Measurements from ENCODE around the gene GIPC2. TPM values are rescaled to one million over a fixed set of nuclear protein-coding genes. Genes with fewer than 3 reads are reported as not detected.

The GIPC2 gene
- total and polyA plus RNA-seq, 11 donors, result 0.99 to 4.0 (median 2.5) TPM

DNA sequence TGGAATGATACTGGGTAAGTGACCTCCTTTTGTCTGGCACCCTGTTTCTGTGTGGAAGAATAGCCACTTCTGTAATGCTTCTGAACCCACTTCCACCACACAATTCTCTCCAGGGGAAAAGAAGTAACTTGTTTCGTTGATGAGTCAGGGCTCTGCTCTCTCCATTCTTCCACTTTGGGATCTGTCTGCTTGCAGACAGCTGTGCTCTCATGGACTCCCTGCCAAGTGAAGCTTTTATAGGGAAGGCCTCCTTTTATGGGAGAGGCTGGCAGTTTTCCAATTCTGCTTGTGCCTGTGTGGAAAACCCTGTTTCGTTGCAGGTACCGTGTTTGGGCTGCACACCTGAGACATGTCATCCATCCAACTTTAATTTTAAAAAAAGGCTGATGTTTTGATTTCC lies 130.7 kb downstream of the GIPC2 start:
- Histone ChIP-seq H3K4me3 (no peak overlapping the region), H3K27ac (no peak overlapping the region), H3K27me3 (no peaks in the 10 kb centered on the region), H3K9me3 (no peaks in the 10 kb centered on the region), H3K4me1 (no peaks in the 10 kb centered on the region), H3K36me3 (no peaks in the 10 kb centered on the region)
- TF ChIP-seq, protein P1, sequence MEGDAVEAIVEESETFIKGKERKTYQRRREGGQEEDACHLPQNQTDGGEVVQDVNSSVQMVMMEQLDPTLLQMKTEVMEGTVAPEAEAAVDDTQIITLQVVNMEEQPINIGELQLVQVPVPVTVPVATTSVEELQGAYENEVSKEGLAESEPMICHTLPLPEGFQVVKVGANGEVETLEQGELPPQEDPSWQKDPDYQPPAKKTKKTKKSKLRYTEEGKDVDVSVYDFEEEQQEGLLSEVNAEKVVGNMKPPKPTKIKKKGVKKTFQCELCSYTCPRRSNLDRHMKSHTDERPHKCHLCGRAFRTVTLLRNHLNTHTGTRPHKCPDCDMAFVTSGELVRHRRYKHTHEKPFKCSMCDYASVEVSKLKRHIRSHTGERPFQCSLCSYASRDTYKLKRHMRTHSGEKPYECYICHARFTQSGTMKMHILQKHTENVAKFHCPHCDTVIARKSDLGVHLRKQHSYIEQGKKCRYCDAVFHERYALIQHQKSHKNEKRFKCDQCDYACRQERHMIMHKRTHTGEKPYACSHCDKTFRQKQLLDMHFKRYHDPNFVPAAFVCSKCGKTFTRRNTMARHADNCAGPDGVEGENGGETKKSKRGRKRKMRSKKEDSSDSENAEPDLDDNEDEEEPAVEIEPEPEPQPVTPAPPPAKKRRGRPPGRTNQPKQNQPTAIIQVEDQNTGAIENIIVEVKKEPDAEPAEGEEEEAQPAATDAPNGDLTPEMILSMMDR (IDR thresholded peaks at IDR 0.05), result no peak
- no peak for TF ChIP-seq POLR2A (IDR thresholded peaks at IDR 0.05)
- peak in 4 of 5 donors; percentile 13 to 38 (median 28) for DNase-seq
- intact Hi-C loops (cut with DNase I), result no loop called here
- ATAC-seq, result peak in 3 of 4 donors; percentile 50 to 69 (median 57)
- WGBS, 4 donors, result 47 to 65% (median 50%) methylated on average over 3 of the region's 3 CpGs

DNA sequence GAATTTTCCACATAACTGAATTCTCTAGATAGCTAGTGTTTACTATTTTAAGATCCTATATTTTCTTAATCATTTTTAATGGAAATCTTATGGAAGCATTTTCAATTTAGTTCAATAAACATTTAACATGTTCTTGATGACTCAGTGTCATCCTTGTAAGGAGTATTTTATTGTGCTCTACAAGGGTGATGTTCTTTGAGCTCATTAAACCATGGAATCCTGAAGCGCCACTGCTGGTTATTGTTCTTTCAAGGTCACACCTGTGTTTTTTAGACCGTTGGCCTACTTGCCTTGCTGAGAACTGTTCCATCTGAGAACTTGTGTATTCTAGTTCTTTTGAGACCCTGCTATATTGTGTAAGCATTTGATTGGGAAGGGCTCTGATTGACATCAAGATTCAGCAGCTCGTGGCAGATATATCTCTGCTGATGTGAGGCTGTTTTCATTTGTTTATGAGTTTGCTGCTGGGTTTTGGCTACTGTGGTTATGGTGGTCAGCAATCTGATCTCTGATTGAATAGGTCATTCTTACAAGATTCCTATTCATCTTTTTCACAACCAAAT lies 132.0 kb downstream of the GIPC2 start:
- H3K27ac ChIP-seq, result no peak overlapping the region
- 51 to 69% (median 65%) methylated on average over 3 of the region's 3 CpGs for WGBS, 4 donors
- DNase-seq (no peak), ATAC-seq (no peak)
- H3K4me1 ChIP-seq, result no peaks in the 10 kb centered on the region
- H3K4me3 ChIP-seq, result no peak overlapping the region
- TF ChIP-seq, protein P1 (IDR thresholded peaks at IDR 0.05), result no peak
- no peak for TF ChIP-seq POLR2A (IDR thresholded peaks at IDR 0.05)
- intact Hi-C loops (cut with DNase I), result no loop called here
- H3K9me3 ChIP-seq, result no peaks in the 10 kb centered on the region
- no peaks in the 10 kb centered on the region for H3K27me3 ChIP-seq
- no peaks in the 10 kb centered on the region for H3K36me3 ChIP-seq

DNA sequence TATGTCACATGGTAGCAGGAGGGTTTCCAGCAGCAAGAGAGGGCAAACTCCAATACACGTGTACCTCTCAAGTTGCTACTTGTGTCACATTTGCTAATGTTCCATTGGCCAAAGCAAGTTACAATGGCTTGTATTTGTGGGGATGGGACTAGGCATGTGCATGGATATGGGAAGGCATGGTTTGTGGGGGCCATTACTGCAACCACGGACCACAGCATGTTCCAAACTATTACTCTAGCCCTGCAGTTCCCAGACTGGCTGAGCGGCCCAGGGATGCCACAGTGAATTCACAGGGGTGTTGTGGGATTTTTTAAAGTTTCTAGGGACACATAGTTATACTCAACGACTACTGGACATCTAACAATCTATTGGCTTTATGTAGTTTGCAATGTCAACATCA lies 133.1 kb downstream of the GIPC2 start:
- no peak for DNase-seq
- WGBS, 4 donors, result 74 to 86% (median 77%) methylated on average over 4 of the region's 4 CpGs
- TF ChIP-seq, protein P1 (IDR thresholded peaks at IDR 0.05), result no peak
- no peak for TF ChIP-seq POLR2A (IDR thresholded peaks at IDR 0.05)

DNA sequence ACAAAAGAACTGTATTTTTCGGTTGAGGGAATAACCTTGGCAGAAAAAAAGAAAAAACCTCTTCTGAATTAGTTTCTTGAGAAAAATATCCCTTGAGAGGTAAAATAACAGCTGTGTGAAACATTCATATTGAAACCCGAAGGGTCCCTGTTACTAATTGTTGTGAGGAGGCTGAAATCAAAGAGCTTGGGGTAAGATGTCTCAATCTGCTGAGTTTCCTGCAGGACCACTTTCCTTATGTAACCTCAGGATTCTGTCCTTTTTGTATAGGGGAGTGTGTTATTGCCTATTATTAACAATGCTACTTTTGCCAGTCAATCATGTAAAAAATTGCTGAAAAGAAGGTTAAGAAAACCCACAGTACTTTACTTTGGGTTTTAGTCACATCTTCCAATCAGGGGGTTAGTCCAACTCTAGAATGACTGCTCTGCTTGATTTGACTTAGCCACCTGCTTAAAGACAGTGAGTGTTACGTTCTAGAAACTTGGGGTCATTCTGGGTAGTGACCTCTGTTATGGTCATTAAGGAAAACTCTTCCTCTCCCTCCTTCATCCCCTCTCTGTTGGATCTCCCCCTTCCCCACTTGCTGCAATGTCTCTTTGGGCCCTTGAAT lies 138.8 kb downstream of the GIPC2 start:
- Histone ChIP-seq H3K4me3 (no peak overlapping the region), H3K9me3 (peaks cover 0 to 2% (median 0%) of the 10 kb centered on the region in 12 donors), H3K27me3 (no peaks in the 10 kb centered on the region), H3K4me1 (no peaks in the 10 kb centered on the region), H3K36me3 (no peaks in the 10 kb centered on the region), H3K27ac (no peak overlapping the region)
- intact Hi-C loops (cut with DNase I), result no loop called here
- ATAC-seq (no peak), DNase-seq (no peak)
- TF ChIP-seq, protein P1 (IDR thresholded peaks at IDR 0.05), result no peak
- no peak for TF ChIP-seq POLR2A (IDR thresholded peaks at IDR 0.05)
- 58 to 68% (median 62%) methylated on average over 3 of the region's 3 CpGs for WGBS, 4 donors

More for the DNA sequence above, 133.1 kb downstream of the GIPC2 start:
- no peak for ATAC-seq
- Histone ChIP-seq H3K27ac (no peak overlapping the region), H3K4me1 (no peaks in the 10 kb centered on the region), H3K4me3 (no peak overlapping the region), H3K9me3 (no peaks in the 10 kb centered on the region), H3K36me3 (no peaks in the 10 kb centered on the region), H3K27me3 (no peaks in the 10 kb centered on the region)
- intact Hi-C loops (cut with DNase I), result no loop called here

Other genes starting within 250 kb of the GIPC2 start
- 100 to 1,000 TPM; 224 to 470 (median 363) TPM for gene NEXN, start 157.3 kb upstream of the GIPC2 start, total RNA-seq
- gene NEXN, start 157.3 kb upstream of the GIPC2 start, polyA plus RNA-seq, result 100 to 1,000 TPM; 430 to 935 TPM
- 10 to 100 TPM; 40.5 to 78.9 (median 64.3) TPM for gene FUBP1, start 66.9 kb upstream of the GIPC2 start, total RNA-seq
- 10 to 100 TPM; 27.0 to 50.1 TPM for gene FUBP1, start 66.9 kb upstream of the GIPC2 start, polyA plus RNA-seq
- gene DNAJB4, start 41.0 kb upstream of the GIPC2 start, total RNA-seq, result 100 to 1,000 TPM in 4 of 9 donors, 10 to 100 TPM in 5; 56.7 to 190 (median 95.9) TPM
- 100 to 1,000 TPM in 1 of 2 donors, 10 to 100 TPM in 1; 35.2 to 162 TPM for gene DNAJB4, start 41.0 kb upstream of the GIPC2 start, polyA plus RNA-seq

Measured in heart left ventricle (tissue), 16 donors.